ENCODE data around the gene GYS1. TPM values are rescaled to one million over a fixed set of nuclear protein-coding genes. Genes with fewer than 3 reads are reported as not detected.
A peak's percentile ranks its signal among the peaks of the same experiment; 100 is the strongest.

Gene GYS1
- total RNA-seq, 6 experiments from 2014 or later: 4.7 to 12.5 (median 8.9) TPM

DNA sequence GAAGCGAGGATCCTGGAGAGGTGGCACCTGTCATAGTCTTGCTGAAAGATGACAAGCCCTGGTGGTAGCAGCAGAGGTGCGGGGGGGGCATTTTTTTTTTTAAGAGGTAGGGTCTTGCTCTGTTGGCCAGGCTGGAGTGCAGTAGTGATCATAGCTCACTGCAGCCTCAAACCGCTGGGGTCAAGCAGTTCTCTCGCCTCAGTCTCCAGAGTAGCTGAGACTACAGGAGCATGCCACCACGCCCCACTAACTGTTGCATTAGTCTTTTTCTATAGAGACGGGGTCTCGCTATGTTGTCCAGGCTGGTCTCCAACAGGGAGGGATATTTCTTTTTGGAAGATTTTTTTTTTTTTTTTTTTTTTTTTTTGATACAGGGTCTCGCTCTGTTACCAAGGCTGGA, 35.1 kb downstream of the GYS1 start:
- no peak overlapping the region for H3K27ac ChIP-seq
- H3K27me3 ChIP-seq: no peaks in the 10 kb centered on the region
- no peaks in the 10 kb centered on the region for H3K9me3 ChIP-seq
- H3K4me1 ChIP-seq: peaks cover 0 to 21% (median 0%) of the 10 kb centered on the region in 4 donors
- intact Hi-C loops (cut with DNase I): no loop called here
- H3K4me3 ChIP-seq: no peak overlapping the region
- 50% methylated on average over 1 of the region's 8 CpGs for WGBS (ENCODE audit: insufficient coverage, low coverage, low lambda C conversion rate, missing lambda C conversion rate)
- TF ChIP-seq POLR2A (IDR thresholded peaks at IDR 0.05): no peak
- TF ChIP-seq, protein P1, sequence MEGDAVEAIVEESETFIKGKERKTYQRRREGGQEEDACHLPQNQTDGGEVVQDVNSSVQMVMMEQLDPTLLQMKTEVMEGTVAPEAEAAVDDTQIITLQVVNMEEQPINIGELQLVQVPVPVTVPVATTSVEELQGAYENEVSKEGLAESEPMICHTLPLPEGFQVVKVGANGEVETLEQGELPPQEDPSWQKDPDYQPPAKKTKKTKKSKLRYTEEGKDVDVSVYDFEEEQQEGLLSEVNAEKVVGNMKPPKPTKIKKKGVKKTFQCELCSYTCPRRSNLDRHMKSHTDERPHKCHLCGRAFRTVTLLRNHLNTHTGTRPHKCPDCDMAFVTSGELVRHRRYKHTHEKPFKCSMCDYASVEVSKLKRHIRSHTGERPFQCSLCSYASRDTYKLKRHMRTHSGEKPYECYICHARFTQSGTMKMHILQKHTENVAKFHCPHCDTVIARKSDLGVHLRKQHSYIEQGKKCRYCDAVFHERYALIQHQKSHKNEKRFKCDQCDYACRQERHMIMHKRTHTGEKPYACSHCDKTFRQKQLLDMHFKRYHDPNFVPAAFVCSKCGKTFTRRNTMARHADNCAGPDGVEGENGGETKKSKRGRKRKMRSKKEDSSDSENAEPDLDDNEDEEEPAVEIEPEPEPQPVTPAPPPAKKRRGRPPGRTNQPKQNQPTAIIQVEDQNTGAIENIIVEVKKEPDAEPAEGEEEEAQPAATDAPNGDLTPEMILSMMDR (IDR thresholded peaks at IDR 0.05): no peak
- DNase-seq: no peak
- ATAC-seq: no peak
- H3K36me3 ChIP-seq: no peaks in the 10 kb centered on the region

DNA sequence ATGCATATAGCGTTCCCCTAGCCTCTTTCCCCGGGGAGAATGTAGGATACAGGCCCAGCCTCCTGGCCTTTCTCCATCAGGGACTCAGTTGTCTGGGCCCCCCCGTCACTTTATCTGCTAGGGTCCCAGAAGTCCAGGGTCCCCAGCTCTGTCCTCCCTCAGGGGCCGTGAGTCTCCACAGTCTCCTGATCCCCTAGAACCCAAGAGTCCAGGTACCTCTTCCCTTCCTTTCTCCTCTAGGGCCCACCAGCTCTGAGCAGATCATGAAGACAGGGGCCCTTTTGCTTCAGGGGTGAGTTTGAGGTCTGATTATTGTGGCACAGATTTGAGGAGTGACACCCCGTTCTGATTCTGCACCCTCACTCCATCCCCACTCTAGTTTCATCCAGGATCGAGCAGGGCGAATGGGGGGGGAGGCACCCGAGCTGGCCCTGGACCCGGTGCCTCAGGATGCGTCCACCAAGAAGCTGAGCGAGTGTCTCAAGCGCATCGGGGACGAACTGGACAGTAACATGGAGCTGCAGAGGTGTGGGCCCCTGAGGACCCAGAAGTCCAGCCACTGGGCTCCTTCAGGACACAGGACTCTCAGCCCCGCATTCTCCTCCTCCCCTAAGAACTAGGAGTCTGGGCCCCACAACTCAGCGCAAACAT, 37.7 kb downstream of the GYS1 start:
- ATAC-seq: no peak
- peak in 1 of 3 donors; percentile 30 for DNase-seq
- Histone ChIP-seq H3K4me3 (peak overlapping the region; percentile 83 to 86 (median 83)), H3K4me1 (peaks cover 0 to 6% (median 0%) of the 10 kb centered on the region in 4 donors), H3K36me3 (no peaks in the 10 kb centered on the region), H3K9me3 (no peaks in the 10 kb centered on the region), H3K27me3 (no peaks in the 10 kb centered on the region), H3K27ac (peak overlapping the region; percentile 75 to 85 (median 83))
- TF ChIP-seq, protein P1 (IDR thresholded peaks at IDR 0.05): no peak
- intact Hi-C loops (cut with DNase I): no loop called here
- WGBS (ENCODE audit: insufficient coverage, low coverage, low lambda C conversion rate, missing lambda C conversion rate): 57% methylated on average over 5 of the region's 16 CpGs

DNA sequence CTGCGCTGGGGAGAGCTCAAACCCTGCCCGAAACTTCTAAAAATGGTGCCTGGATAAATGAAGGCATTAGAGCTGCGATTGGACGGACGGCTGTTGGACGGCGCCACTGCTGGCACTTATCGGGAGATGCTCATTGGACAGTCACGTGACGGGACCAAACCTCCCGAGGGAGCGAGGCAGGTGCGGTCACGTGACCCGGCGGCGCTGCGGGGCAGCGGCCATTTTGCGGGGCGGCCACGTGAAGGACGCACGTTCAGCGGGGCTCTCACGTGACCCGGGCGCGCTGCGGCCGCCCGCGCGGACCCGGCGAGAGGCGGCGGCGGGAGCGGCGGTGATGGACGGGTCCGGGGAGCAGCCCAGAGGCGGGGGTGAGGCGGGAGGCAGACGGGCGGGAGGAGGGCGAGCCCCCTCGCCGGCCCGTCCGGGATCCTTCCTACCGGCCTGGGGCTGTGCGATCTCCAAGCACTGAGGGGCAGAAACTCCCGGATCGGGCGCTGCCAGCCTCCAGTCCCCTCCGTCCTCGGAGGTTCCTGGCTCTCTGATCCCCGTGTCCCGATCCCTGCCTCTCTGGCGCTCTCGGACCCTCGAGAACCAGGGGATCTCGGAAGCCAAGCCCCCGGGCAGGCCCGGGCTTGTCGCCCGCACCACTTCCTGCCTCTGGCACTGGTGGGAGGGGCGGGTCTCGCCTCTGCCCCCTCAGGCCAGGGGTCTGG, 38.4 kb downstream of the GYS1 start, which contains the start of gene BAX:
Gene BAX, plus strand, starts transcription at position 281 of the 713 bp plus-strand sequence. Its CDS starts 54 bp downstream, at position 335.
- H3K9me3 ChIP-seq: no peaks in the 10 kb centered on the region
- TF ChIP-seq, protein P1 (IDR thresholded peaks at IDR 0.05): peak in 1 of 4 donors; percentile 11
- peak; percentile 74 for TF ChIP-seq POLR2A (IDR thresholded peaks at IDR 0.05)
- peak; percentile 98 to 99 (median 98) for DNase-seq
- peak within 1 kb of the TSS; percentile 83 to 86 (median 83) for H3K4me3 ChIP-seq
- ATAC-seq: peak; percentile 79 to 93 (median 88)
- no peaks in the 10 kb centered on the region for H3K36me3 ChIP-seq
- peak within 1 kb of the TSS; percentile 75 to 85 (median 83) for H3K27ac ChIP-seq
- H3K4me1 ChIP-seq: peaks cover 0 to 6% (median 0%) of the 10 kb centered on the region in 4 donors
- WGBS (ENCODE audit: insufficient coverage, low coverage, low lambda C conversion rate, missing lambda C conversion rate): under 1% methylated on average over 25 of the region's 71 CpGs
- intact Hi-C loops (cut with DNase I): no loop called here
- H3K27me3 ChIP-seq: no peaks in the 10 kb centered on the region

DNA sequence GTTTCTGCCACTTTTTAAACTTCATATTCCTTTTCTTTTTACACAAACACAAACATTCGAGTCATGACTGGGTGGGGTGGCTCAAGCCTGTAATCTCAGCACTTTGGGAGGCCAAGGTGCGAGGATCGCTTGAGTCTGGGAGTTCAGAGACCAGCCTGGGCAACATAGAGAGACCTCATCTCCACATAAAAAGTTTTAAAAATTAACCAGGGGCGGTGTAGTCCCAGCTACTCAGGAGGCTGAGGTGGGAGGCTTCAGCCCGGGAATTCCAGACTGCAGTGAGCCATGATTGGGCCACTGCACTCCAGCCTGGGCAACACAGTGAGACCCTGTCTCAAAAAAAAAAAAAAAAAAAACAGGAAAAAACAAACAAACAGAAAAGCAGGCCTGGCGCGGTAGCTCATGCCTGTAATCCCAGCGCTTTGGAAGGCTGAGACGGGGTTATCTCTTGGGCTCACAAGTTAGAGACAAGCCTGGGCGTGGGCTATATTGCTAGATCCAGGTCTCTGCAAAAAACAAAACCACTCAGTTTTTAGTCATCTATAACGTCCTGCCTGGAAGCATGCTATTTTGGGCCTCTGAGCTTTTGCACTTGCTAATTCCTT, 39.0 kb downstream of the GYS1 start:
- Histone ChIP-seq H3K4me1 (peaks cover 0 to 6% (median 0%) of the 10 kb centered on the region in 4 donors), H3K27me3 (no peaks in the 10 kb centered on the region), H3K9me3 (no peaks in the 10 kb centered on the region), H3K36me3 (no peaks in the 10 kb centered on the region), H3K27ac (peak overlapping the region; percentile 75 to 85 (median 83)), H3K4me3 (peak overlapping the region; percentile 83 to 86 (median 83))
- DNase-seq (no peak), ATAC-seq (peak in 1 of 4 donors; percentile 3)
- no peak for TF ChIP-seq POLR2A (IDR thresholded peaks at IDR 0.05)
- TF ChIP-seq, protein P1 (IDR thresholded peaks at IDR 0.05): no peak
- intact Hi-C loops (cut with DNase I): no loop called here
- 39% methylated on average over 9 of the region's 11 CpGs for WGBS (ENCODE audit: insufficient coverage, low coverage, low lambda C conversion rate, missing lambda C conversion rate)
